GM19328 (cell line): ENCODE measurements around the gene IL15RA.
"Not testable (repeated sequence)": the region's sequence is repeated elsewhere in the genome, so short reads cannot be mapped to it uniquely, and the experiment has no call there.

ENCODE experiments used
- ATAC-seq: cut with Tn5 transposase; IDR thresholded peaks from one replicate; pipeline ENCODE4 v1.9.1; 2021; ENCODE audit warnings: mild to moderate bottlenecking, moderate library complexity; ENCODE audit not compliant: unreplicated experiment

IL15RA gene

GRCh38 chr10:5970527-5970926, 6.8 kb downstream of the IL15RA start:
- ATAC-seq = no peak

DNA sequence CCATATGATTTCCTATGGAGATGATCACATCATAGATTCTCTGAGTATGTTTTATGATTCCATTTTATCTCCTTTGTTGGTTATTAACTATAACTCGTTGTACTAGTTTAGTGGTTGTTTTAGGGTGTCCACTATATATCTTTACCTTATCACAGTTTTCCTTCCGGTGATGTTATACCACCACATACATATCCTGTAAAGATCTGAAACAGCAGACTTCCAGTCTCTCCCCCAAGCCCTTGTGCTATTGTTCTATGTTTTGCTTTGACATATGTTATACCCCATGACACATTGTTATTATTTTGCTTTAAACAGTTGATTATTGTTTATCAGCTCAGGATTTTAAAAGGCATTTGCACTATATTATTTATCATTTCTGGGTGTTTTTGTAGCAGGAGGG, 7.3 kb downstream of the IL15RA start:
- ATAC-seq = no peak

GRCh38 chr10:5968681-5969453, 8.5 kb downstream of the IL15RA start:
- no peak for ATAC-seq

GRCh38 chr10:5968037-5968680, 9.2 kb downstream of the IL15RA start:
- ATAC-seq = no peak

DNA sequence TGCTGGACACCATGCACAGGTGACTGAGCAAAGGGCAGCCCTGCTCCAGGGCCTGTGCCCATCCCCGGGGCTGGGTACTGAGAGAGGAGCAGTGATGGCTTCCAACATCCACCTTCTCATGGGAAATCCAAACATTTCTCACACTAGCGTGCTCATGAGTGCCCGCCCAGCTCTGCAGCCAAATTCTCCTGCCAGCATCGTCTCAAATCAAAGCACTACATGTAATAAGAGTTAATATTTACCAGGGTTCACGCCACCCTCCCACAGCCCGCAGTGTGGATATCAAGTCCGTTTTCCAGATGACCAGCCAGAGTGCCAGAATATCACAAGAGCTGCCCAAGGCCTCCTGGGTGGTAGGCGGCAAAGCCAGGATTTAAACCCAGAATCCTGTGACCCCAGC, 12.1 kb downstream of the IL15RA start:
- ATAC-seq = no peak

DNA sequence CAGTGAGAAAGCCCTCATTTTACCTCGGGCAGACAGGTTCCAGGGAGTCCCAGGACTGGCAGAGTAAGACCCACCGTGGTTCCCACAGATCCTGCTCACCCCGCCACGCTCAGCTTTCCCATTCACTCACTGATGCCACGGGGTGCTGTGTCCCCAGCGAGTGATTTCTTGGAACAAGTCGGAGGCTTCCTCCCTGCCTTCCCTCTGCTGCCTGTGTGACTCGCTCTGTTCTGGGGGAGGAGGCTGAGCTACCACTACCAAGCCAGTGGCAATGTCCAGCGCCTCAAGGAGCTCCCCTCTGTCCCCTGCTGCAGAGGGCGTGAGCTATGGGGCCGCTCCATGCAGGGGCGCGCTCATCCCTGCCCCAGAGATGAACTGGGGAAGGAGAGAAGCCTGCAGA, 12.6 kb downstream of the IL15RA start:
- no peak for ATAC-seq

- no peak for ATAC-seq
These were observed 13.8 kb downstream of the IL15RA start for GRCh38 chr10:5963591-5963990.

GRCh38 chr10:5963071-5963470, 14.3 kb downstream of the IL15RA start:
- ATAC-seq = no peak

GRCh38 chr10:5962358-5962940, 14.9 kb downstream of the IL15RA start:
- ATAC-seq = not testable (repeated sequence)

DNA sequence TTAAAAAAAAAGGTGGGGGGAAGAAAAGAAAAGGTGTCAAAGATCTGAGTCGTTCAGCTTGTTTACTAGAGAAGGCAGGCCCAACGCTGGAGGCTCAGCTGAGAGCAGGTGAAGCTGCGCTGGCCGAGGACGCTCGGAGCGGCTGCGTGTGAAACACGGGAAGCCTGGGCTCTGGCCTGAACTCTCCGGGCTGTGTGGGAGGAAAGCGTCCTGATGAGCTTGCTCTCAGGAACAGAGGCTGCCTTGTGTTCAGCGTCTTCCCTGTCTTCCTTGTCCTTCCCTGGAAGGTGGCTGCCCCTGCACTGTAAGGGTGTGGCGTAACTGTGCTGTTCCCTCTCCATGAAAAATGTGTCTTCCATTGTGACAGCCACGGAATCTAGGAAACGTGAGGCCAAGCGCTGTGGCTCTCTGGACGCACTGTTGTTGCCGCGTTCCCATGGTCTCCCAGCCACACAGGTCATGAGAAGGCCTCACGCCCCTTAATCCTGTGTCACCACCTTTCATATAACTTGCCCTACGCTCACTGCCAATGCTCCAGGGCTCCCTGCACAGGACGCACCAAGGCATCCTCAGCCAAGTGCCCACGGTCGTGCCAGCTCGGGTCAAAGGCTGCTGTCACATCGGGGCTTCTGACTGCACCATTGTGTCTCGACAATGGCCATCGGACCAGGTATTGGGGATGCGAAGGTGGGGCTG, 15.8 kb downstream of the IL15RA start:
- no peak for ATAC-seq

DNA sequence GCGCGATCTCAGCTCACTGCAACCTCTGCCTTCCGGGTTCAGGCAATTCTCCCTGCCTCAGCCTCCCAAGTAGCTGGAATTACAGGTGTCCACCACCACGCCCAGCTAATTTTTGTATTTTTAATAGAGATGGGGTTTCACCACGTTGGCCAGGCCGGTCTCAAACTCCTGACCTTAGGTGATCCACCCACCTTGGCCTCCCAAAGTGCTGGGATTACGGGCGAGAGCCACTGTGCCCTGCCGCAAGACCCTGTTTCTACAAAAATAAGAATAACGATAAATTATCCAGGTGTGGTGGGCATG, 16.4 kb downstream of the IL15RA start:
- not testable (repeated sequence) for ATAC-seq

GRCh38 chr10:5960070-5960972, 17.0 kb downstream of the IL15RA start:
- no peak for ATAC-seq

GRCh38 chr10:5959581-5960069, 17.7 kb downstream of the IL15RA start:
- ATAC-seq = no peak

GRCh38 chr10:5959142-5959541, 18.2 kb downstream of the IL15RA start:
- no peak for ATAC-seq

DNA sequence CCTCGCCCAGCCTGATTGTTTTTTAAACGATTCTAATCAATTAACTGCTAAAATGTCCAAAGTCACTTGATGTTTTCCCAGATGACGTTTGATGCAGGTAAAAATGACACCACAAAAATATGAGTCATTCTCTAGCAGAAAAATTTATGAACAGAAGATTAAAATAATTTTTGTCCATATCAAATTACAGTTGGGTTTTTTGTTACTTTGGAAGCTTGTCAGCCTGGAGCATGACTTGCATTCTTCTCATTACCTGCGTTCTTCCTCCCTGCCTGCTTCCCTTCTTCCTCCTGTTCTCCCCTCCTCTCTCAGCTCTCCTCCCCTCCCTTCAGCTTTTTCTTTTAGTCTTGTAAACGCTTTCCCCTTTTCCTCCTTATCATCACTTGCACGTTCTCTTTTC, 18.7 kb downstream of the IL15RA start:
- no peak for ATAC-seq

DNA sequence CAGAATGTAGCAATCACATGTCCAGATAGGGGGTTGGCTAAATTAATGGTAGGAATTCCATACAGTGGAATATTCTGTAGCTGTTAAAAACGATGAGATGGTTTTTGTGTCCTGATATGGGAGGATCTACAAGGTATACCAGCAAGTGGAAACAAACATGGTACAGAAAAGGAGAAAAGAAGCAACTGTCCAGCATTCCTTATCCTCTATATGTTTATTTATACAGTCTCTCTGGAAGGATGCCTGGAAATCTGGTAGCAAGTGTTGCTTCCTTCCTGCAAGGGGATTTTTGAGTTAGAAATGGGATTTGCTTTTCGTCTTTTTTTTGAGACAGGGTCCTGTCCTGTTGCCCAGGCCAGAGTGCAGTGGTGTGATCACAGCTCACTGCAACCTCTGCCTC, 19.3 kb downstream of the IL15RA start:
- ATAC-seq = no peak

GRCh38 chr10:5956146-5956936, 21.0 kb downstream of the IL15RA start:
- no peak for ATAC-seq

GRCh38 chr10:5953676-5954075, 23.7 kb downstream of the IL15RA start:
- no peak for ATAC-seq

DNA sequence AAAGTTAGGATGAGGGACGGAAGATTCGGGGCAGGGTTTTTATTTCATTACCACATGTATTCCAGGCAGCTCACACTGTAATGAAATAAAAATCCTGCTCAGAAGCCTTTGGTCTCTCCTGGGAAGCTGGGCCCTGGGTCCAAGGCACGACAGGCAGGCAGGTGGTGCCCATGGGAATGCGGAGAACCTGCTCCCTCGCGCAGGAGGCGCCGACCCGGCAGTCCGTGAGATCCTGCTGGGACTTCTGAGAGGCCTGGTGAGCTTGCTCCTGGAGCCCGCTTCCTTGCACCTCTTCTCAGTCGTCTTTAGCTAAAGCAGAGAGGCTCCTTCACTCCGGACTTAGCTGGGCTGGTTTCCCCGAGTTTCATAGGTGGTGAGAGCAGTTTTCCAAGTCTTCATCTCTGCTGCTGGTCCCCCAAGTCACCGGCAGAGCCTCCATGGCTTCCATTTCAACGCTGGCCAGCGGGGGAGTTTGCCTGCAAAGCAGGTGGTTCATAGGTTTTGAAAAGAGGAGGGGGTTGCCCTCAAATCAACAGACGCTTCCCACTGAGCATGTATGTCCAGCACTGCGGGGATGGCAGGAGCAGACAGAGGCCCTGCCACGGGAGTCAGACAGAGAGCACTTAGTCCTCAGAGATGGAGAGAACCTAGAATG, 24.5 kb downstream of the IL15RA start:
- no peak for ATAC-seq
